Measurements from ENCODE around the gene SUMO1.
A peak's percentile ranks its signal among the peaks of the same experiment; 100 is the strongest.

Gene SUMO1

GRCh38 chr2:202158796-202159195, 79.6 kb downstream of the SUMO1 start:
- DNase-seq (ENCODE audit: low read depth) = peak; percentile 25
- H3K4me3 ChIP-seq (ENCODE audit: low read depth, low read length) = no peak overlapping the region
- TF ChIP-seq MAX (IDR thresholded peaks at IDR 0.05; ENCODE audit: low read depth, low read length) = no peak
- no peak for TF ChIP-seq POLR2A (IDR thresholded peaks at IDR 0.05; ENCODE audit: extremely low read depth, insufficient read length)
- peak; percentile 14 for TF ChIP-seq CTCF (IDR thresholded peaks at IDR 0.05; ENCODE audit: low read depth, low read length)

GRCh38 chr2:202157211-202157990, 81.0 kb downstream of the SUMO1 start:
- H3K4me3 ChIP-seq (ENCODE audit: low read depth, low read length) = no peak overlapping the region
- TF ChIP-seq MYC (IDR thresholded peaks at IDR 0.05; ENCODE audit: low read depth, low read length) = no peak
- no peak for TF ChIP-seq POLR2A (IDR thresholded peaks at IDR 0.05; ENCODE audit: extremely low read depth, insufficient read length)
- TF ChIP-seq MAX (IDR thresholded peaks at IDR 0.05; ENCODE audit: low read depth, low read length) = no peak
- TF ChIP-seq CTCF (IDR thresholded peaks at IDR 0.05; ENCODE audit: low read depth, low read length) = no peak
- DNase-seq (ENCODE audit: low read depth) = no peak

Measured in NB4 (cell line).